Measurements from ENCODE around the gene TTC39A. TPM values are rescaled to one million over a fixed set of nuclear protein-coding genes. Genes with fewer than 3 reads are reported as not detected.

The TTC39A gene
- total RNA-seq, 1 experiment from 2014 or later: 0.35 TPM

GRCh38 chr1:51354416-51354815 is 24.1 kb upstream of the TTC39A start:
- Mint-ChIP-seq H3K9me3 (ENCODE audit: unreplicated experiment) (no peaks in the 10 kb centered on the region), H3K27ac (ENCODE audit: low read depth, unreplicated experiment) (no peak overlapping the region), H3K27me3 (ENCODE audit: insufficient read depth, unreplicated experiment) (no peaks in the 10 kb centered on the region), H3K36me3 (ENCODE audit: insufficient read depth, unreplicated experiment) (peaks cover 29% of the 10 kb centered on the region), H3K4me1 (ENCODE audit: insufficient read depth, unreplicated experiment) (peaks cover 5% of the 10 kb centered on the region), H3K4me3 (ENCODE audit: unreplicated experiment) (no peak overlapping the region)
- TF ChIP-seq, protein P1, sequence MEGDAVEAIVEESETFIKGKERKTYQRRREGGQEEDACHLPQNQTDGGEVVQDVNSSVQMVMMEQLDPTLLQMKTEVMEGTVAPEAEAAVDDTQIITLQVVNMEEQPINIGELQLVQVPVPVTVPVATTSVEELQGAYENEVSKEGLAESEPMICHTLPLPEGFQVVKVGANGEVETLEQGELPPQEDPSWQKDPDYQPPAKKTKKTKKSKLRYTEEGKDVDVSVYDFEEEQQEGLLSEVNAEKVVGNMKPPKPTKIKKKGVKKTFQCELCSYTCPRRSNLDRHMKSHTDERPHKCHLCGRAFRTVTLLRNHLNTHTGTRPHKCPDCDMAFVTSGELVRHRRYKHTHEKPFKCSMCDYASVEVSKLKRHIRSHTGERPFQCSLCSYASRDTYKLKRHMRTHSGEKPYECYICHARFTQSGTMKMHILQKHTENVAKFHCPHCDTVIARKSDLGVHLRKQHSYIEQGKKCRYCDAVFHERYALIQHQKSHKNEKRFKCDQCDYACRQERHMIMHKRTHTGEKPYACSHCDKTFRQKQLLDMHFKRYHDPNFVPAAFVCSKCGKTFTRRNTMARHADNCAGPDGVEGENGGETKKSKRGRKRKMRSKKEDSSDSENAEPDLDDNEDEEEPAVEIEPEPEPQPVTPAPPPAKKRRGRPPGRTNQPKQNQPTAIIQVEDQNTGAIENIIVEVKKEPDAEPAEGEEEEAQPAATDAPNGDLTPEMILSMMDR (IDR thresholded peaks at IDR 0.05; ENCODE audit: unreplicated experiment): no peak
- DNase-seq (ENCODE audit: unreplicated experiment): no peak
- BruUV-seq (replicated peaks): no TSS peak
- POLR2A ChIA-PET: no interaction called here
- CTCF ChIA-PET: no interaction called here
- intact Hi-C loops (cut with micrococcal nuclease): no loop called here

- ChIA-PET CTCF (no interaction called here), POLR2A (interaction anchor here (0.7 kb wide), 1 partner anchor 20 kb away, joined by 4 read pairs; no protein-coding TSS in a partner anchor)
These were observed 21.5 kb upstream of the TTC39A start for GRCh38 chr1:51351907-51352306.

GRCh38 chr1:51349862-51350261 is 19.5 kb upstream of the TTC39A start:
- Mint-ChIP-seq H3K36me3 (ENCODE audit: insufficient read depth, unreplicated experiment) (peaks cover under 1% of the 10 kb centered on the region), H3K27ac (ENCODE audit: low read depth, unreplicated experiment) (no peak overlapping the region), H3K4me1 (ENCODE audit: insufficient read depth, unreplicated experiment) (peaks cover 5% of the 10 kb centered on the region), H3K4me3 (ENCODE audit: unreplicated experiment) (no peak overlapping the region), H3K9me3 (ENCODE audit: unreplicated experiment) (no peaks in the 10 kb centered on the region), H3K27me3 (ENCODE audit: insufficient read depth, unreplicated experiment) (no peaks in the 10 kb centered on the region)
- TF ChIP-seq, protein P1 (IDR thresholded peaks at IDR 0.05; ENCODE audit: unreplicated experiment): no peak
- CTCF ChIA-PET: no interaction called here
- POLR2A ChIA-PET: no interaction called here
- intact Hi-C loops (cut with micrococcal nuclease): no loop called here
- BruUV-seq (replicated peaks): no TSS peak
- no peak for DNase-seq (ENCODE audit: unreplicated experiment)

More at GRCh38 chr1:51351907-51352306, 21.5 kb upstream of the TTC39A start:
- H3K9me3 Mint-ChIP-seq (ENCODE audit: unreplicated experiment): no peaks in the 10 kb centered on the region
- no peak for DNase-seq (ENCODE audit: unreplicated experiment)
- H3K36me3 Mint-ChIP-seq (ENCODE audit: insufficient read depth, unreplicated experiment): peaks cover 20% of the 10 kb centered on the region
- no peaks in the 10 kb centered on the region for H3K27me3 Mint-ChIP-seq (ENCODE audit: insufficient read depth, unreplicated experiment)
- H3K4me1 Mint-ChIP-seq (ENCODE audit: insufficient read depth, unreplicated experiment): peaks cover 5% of the 10 kb centered on the region
- BruUV-seq (replicated peaks): no TSS peak
- TF ChIP-seq, protein P1 (IDR thresholded peaks at IDR 0.05; ENCODE audit: unreplicated experiment): no peak
- no peak overlapping the region for H3K27ac Mint-ChIP-seq (ENCODE audit: low read depth, unreplicated experiment)
- intact Hi-C loops (cut with micrococcal nuclease): no loop called here
- no peak overlapping the region for H3K4me3 Mint-ChIP-seq (ENCODE audit: unreplicated experiment)

- intact Hi-C loops (cut with micrococcal nuclease): no loop called here
- BruUV-seq (replicated peaks): no TSS peak
- TF ChIP-seq, protein P1 (IDR thresholded peaks at IDR 0.05; ENCODE audit: unreplicated experiment): no peak
- peaks cover 13% of the 10 kb centered on the region for H3K27me3 Mint-ChIP-seq (ENCODE audit: insufficient read depth, unreplicated experiment)
- ChIA-PET CTCF (no interaction called here), POLR2A (interaction anchor here (0.6 to 0.7 kb wide), 2 partner anchors 71 to 425 kb away, joined by 3 to 4 read pairs; no protein-coding TSS in a partner anchor)
- H3K36me3 Mint-ChIP-seq (ENCODE audit: insufficient read depth, unreplicated experiment): no peaks in the 10 kb centered on the region
- no peaks in the 10 kb centered on the region for H3K9me3 Mint-ChIP-seq (ENCODE audit: unreplicated experiment)
- DNase-seq (ENCODE audit: unreplicated experiment): no peak
- no peak overlapping the region for H3K4me3 Mint-ChIP-seq (ENCODE audit: unreplicated experiment)
- H3K4me1 Mint-ChIP-seq (ENCODE audit: insufficient read depth, unreplicated experiment): peaks cover 5% of the 10 kb centered on the region
- H3K27ac Mint-ChIP-seq (ENCODE audit: low read depth, unreplicated experiment): peak overlapping the region; percentile 55
These were observed 17.8 kb upstream of the TTC39A start for GRCh38 chr1:51348147-51348527.
